Renal cortex interstitium (tissue), 11 donors: ENCODE data around the gene CCDC85C. TPM values are rescaled to one million over a fixed set of nuclear protein-coding genes. Genes with fewer than 3 reads are reported as not detected.

Experiments
- DNase-seq, 11 donors: peaks; one replicate each; pipeline ENCODE4 v3.0.0-alpha.2; 2013; ENCODE audit warnings: low read depth in 9 of 11, low spot score in 4 of 11; ENCODE audit errors: extremely low read depth in 1 of 11
- polyA plus RNA-seq, 3 donors: library from polyadenylated mRNA; unstranded; fragments of 120-200 nt; gene quantifications; one replicate each; pipeline ENCODE4 v1.2.1, GENCODE V29; 2013; ENCODE audit not compliant: insufficient read length in 3 of 3

The CCDC85C gene
- polyA plus RNA-seq, 3 donors: 22.9 to 32.9 (median 28.3) TPM

- DNase-seq: no peak
These were observed 67.9 kb downstream of the CCDC85C start for GRCh38 chr14:99535908-99536778.

DNA sequence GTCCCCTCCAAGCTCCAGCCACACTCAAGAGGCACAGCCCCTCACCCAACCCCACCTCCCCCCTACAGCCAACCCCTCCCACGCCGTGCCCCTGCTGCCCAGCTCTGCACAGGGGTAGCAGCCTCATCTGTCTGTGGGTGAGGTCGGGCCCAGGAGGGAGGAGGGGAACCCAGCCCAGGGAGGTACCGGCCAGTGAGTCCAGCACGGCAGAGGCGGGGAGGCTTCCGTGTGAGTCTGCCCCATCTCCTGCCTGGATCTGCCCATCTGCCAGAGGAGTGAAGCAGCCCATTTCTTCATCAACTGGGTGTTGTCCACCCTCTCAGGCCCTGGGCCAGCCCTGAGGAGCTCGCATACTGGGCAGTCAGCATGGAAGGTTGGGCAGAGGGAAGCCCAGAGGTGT lies 68.6 kb downstream of the CCDC85C start:
- no peak for DNase-seq

GRCh38 chr14:99534863-99535262 lies 69.1 kb downstream of the CCDC85C start:
- no peak for DNase-seq

GRCh38 chr14:99534333-99534732 lies 69.7 kb downstream of the CCDC85C start:
- no peak for DNase-seq

GRCh38 chr14:99532310-99532709 lies 71.7 kb downstream of the CCDC85C start:
- no peak for DNase-seq

- no peak for DNase-seq
These were observed 72.5 kb downstream of the CCDC85C start for GRCh38 chr14:99531251-99532096.

DNA sequence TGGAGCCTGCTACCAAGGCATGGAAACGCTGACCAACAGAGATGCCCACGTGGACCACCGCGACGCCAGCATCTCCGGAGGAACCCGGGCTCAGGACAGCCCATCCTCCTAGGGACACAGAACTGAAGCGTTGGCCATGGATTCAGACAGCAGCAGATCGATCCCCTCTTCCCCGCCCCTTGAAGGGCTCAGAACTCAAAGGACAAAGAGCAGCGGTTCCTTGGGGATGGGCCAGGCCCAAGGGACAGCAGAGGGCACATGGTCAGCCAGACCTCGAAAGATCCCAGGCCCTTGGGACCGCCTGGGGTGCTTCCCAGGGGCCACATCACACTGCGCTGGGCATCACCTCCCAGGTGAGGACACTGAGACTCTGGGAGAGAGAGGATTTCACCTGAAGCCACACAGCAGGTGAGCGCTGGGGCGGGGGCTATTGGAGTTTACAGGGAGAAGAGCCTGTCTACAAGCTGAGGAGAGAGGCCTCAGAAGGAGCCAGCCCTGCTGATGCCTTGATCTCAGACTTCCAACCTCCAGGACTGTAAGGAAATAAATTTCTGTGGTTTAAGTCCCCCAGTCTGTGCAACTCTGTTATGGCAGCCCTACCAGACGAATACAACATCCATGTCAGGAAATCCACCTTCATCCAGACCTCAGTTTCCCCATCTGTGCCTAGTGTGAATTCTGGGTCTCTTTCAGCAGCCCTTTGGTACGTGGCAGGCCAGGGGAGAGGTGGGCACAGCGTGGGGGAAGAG lies 73.4 kb downstream of the CCDC85C start:
- no peak for DNase-seq

DNA sequence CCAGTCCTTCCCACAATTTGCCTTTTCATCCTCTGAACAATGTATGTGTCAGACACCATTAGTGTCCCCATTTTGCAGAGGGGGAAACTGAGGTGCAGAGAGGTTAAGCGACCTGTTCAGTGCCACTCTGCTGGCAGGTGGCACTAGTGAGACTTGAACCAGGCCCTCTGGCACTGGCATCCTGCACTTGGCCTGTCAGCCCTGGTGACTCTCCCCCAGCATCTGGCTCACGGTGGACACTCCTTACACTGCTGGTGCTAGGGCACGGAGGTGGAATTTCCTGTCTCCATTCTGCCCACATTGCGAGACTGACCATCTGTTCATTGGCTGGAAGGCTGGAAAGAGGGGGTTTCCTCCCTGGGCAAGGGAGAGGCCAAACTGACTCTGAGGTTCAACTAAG lies 74.1 kb downstream of the CCDC85C start:
- no peak for DNase-seq

DNA sequence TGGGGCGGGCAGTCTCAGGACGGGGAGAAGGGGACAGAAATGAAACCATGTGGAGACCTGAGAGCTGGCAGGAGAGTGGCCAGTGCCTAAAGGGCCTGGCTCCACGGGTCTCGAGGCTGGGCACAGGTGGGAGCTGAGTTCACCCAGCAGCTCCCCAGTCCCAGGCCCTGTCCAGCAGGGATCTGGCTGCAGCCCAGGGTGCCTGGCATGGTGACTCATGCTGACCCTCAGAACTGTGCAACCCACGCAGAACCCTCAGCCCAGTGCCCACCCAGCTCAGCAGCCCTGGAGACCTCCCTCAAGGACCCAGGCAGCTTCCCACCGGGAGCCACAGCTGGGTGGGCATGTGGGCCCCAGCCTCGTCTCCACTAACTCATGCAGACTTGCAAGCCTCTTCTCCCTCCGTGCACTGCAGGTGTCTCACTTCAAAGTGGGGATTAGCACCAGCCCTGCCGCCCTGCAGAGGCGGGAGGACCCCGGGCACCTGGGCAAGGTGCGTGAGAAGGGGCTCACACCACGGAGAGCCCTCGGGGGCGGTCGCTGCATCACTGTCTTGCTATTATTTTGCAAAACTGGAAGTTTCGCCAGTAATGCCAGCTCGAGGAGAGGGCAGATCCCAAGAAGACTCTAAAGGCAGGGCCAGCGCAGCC lies 76.5 kb downstream of the CCDC85C start:
- DNase-seq: no peak

DNA sequence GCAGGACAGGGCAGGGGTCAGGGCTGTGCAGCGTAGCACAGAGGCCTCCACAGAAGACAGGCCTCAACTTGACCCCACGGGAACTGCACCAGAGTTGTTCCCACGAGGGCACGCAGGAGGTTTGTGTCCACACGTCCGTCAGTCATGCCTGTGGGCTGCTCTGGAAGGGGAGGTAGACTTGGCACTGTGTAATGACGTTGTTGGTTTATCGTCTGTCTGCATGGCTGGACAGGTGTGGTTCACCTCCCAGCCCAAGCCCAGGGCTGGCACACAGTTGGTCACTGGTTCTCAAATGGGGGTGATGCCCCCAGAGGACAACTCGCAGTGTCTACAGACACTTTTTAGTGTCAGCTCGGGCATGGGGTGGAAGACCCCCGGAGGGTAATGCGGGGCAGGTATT lies 77.0 kb downstream of the CCDC85C start:
- DNase-seq: no peak

- DNase-seq: no peak
These were observed 78.3 kb downstream of the CCDC85C start for GRCh38 chr14:99525699-99526080.

GRCh38 chr14:99524804-99525698 lies 79.0 kb downstream of the CCDC85C start:
- no peak for DNase-seq

DNA sequence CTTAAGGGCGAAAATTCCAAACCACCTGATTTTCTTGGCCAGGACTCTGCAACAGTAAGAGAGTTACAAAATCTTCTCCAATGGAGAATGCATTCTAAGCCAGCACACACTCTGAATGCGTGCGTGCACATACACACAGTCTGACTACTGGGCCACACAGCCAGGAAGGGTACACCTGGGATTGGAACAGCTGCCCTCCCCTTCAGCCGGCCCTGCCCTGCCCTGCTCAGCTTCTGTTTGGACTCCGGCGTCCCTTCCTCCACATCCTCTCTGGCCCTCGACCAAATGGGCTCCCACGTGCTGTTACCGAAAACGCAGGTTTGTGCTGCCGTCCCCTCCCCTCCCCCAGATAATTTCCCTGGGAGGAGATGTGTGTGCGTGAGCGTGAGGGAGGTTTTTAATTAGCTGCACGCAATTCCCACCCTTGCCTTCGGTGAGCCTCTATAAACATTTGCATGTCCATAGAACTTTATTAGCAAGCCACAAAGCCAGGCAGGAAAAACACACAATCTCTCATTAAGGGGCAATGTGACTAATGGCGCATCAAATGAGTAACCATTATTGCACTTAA lies 79.8 kb downstream of the CCDC85C start:
- DNase-seq: no peak

- DNase-seq: no peak
These were observed 80.3 kb downstream of the CCDC85C start for GRCh38 chr14:99523704-99524055.

DNA sequence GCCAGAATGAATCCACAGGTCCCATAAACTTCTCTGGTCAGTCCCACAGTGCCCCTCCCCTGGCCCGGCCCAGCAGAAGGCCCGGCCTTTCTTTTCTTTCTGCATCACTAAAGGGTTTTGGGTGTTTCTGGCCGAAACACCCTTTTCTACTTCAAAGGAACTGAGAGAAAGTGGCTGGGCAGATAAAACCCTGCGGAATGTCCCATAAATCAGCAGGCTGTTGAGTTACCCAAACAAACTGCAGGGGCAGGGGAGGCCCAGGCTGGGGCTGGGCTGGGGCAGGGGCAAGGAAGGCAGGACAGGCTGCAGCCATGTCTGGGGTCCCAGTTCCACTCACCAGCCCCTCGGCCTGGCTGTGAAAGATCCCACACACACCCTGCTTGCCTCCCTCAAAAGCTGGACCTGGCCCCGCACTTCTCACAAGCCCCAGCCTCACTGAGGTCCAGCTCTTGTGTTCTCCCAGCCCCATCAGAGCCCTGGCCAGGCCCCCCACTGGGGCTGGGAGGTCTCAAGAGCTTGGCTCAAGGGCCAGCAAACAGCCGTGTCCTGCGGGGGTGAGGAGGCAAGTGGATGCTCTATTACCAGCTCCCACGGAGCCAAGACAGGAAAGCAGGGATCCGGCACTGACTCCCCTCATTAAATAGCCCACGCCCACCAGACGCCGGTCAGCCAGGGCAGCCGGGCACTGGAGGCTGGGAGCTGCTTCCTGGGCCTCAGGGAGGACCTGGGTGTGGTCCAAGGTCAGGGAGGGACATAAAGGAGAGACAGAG lies 80.9 kb downstream of the CCDC85C start:
- DNase-seq: peak in 3 of 11 donors; percentile 55 to 59 (median 57)

DNA sequence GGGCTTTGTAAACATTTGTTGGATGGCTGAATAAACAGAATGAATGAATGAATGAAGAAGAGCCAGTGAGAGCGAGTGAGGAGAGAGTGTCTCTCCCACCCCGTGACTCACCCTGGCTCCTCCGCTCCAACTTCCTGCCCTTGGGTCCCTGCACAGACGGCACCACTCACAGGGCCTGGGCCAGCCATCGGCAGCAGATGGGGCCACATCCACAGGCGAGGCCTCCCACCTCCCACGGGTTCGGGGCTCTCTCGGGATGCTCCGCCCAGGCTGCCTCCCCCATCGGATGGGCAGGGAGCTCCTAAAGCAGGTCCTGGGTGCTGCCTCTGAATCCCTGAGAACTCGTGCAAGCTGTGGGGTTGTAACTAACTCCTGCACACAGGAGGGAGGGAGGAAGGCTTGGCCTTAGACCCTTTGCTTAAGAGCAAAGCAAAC lies 81.5 kb downstream of the CCDC85C start:
- DNase-seq: no peak

- DNase-seq: no peak
These were observed 82.0 kb downstream of the CCDC85C start for GRCh38 chr14:99522025-99522401.
